ENCODE data around the gene DEFB131B. TPM values are rescaled to one million over a fixed set of nuclear protein-coding genes. Genes with fewer than 3 reads are reported as not detected.

Gene DEFB131B
- total RNA-seq, 1 experiment from 2014 or later: not detected

DNA sequence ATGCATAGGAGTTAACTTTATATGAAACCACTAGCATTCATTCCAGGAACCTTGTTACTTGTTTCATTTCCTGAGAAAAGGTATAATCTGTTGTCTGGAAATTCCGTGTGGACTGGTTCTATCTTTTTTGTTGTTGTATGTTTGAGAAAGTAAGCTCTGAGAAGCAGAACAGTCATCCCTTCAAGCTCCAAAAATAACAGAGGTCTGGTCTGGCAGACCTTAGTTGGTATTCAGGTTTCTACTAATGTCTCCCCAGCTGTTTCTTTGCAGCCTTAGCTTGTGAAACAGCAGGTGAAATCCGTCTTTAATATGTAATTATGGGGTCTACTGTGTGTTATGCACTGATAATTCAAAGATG is 53.0 kb downstream of the DEFB131B start (continued):
- TF ChIP-seq REST (IDR thresholded peaks at IDR 0.05; ENCODE audit: low read depth) (no peak), TCF7L2 (IDR thresholded peaks at IDR 0.05; ENCODE audit: borderline replicate concordance, extremely low read depth, insufficient read depth, insufficient read length) (no peak), SP1 (IDR thresholded peaks at IDR 0.05; ENCODE audit: low read depth) (no peak), FOSL1 (IDR thresholded peaks at IDR 0.05; ENCODE audit: low read depth) (no peak), POLR2A (IDR thresholded peaks at IDR 0.05; ENCODE audit: borderline replicate concordance, extremely low read depth, insufficient read depth, insufficient read length) (no peak), SIN3A (IDR thresholded peaks at IDR 0.05; ENCODE audit: low read depth) (no peak), CBX3 (IDR thresholded peaks at IDR 0.05; ENCODE audit: low read depth) (no peak), JUND (IDR thresholded peaks at IDR 0.05) (no peak)
- TF ChIP-seq, protein P1, sequence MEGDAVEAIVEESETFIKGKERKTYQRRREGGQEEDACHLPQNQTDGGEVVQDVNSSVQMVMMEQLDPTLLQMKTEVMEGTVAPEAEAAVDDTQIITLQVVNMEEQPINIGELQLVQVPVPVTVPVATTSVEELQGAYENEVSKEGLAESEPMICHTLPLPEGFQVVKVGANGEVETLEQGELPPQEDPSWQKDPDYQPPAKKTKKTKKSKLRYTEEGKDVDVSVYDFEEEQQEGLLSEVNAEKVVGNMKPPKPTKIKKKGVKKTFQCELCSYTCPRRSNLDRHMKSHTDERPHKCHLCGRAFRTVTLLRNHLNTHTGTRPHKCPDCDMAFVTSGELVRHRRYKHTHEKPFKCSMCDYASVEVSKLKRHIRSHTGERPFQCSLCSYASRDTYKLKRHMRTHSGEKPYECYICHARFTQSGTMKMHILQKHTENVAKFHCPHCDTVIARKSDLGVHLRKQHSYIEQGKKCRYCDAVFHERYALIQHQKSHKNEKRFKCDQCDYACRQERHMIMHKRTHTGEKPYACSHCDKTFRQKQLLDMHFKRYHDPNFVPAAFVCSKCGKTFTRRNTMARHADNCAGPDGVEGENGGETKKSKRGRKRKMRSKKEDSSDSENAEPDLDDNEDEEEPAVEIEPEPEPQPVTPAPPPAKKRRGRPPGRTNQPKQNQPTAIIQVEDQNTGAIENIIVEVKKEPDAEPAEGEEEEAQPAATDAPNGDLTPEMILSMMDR (IDR thresholded peaks at IDR 0.05 in 2 of 3, conservative IDR thresholded peaks at IDR 0.05 in 1 of 3; ENCODE audit: borderline replicate concordance in 1 of 3, insufficient read depth in 1 of 3, low read depth in 2 of 3, low read length in 2 of 3): no peak
